K562 (cell line): ENCODE data around the gene MFN1. TPM values are rescaled to one million over a fixed set of nuclear protein-coding genes. Genes with fewer than 3 reads are reported as not detected.

Experiments
- ATAC-seq: fragments of 200-7000 bp; cut with Tn5 transposase; 3 replicates; pipeline ENCODE4 v1.9.1; 2020; ENCODE audit warnings: moderate library complexity
- BruUV-seq: library from RNA; stranded (reverse); fragments of 400-500 nt; replicated peaks from 2 replicates; lab custom pipeline; 2021; lab: Mats Ljungman, UMichigan
- CTCF ChIA-PET: fragments of 300-600 bp; formaldehyde crosslinking; extraction: SDS; loops from one replicate; lab custom pipeline; 2021; ENCODE audit warnings: low intra/inter-chr PET ratio; lab: Yijun Ruan, JAX
- POLR2A ChIA-PET: fragments of 300-600, 350-650 bp; sonication (Branson Sonifier 250); formaldehyde crosslinking; extraction: SDS; loops from one replicate; lab custom pipeline; 2021; ENCODE audit warnings: antibody characterized with exemption, inconsistent platforms; lab: Yijun Ruan, JAX
- DNase-seq, 4 experiments: peaks; one replicate each; pipeline versions ENCODE4 v3.0.0 to v3.0.0-alpha.2; 2011 to 2018; ENCODE audit warnings: low spot score in 3 of 4, mixed read lengths in 3 of 4; ENCODE audit errors: extremely low read depth in 1 of 4
- FAIRE-seq: peaks from 2 replicates; lab custom pipeline; 2011; peaks lifted over from hg19 to GRCh38; lab: Jason Lieb, UNC
- H2AFZ ChIP-seq: 2 replicates; pipeline ENCODE4 v1.6.0; 2011; ENCODE audit warnings: low read depth, low read length, control low read depth, inconsistent platforms
- H3K27ac ChIP-seq: fragments of 200-600 bp; 3 replicates; pipeline ENCODE4 v1.8.0; 2011; ENCODE audit warnings: low read depth, mild to moderate bottlenecking, control low read depth, inconsistent platforms, low read length, moderate library complexity, mixed read lengths; ENCODE audit errors: extremely low read depth
- H3K27me3 ChIP-seq, 2 experiments: fragments of 300-600 bp in 1 of 2; 2 replicates in 1 of 2; 3 replicates in 1 of 2; pipeline versions ENCODE4 v1.6.0 to v1.8.0; 2011; ENCODE audit warnings: inconsistent platforms in 2 of 2, low read length in 2 of 2, mild to moderate bottlenecking in 1 of 2, mixed read lengths in 1 of 2, moderate library complexity in 1 of 2; ENCODE audit not compliant: control insufficient read depth in 2 of 2, insufficient read depth in 2 of 2
- H3K36me3 ChIP-seq: fragments of 300-600 bp; 3 replicates; pipeline ENCODE4 v1.8.0; 2011; ENCODE audit warnings: mild to moderate bottlenecking, low read length, inconsistent platforms; ENCODE audit not compliant: control insufficient read depth, insufficient read depth
- H3K4me1 ChIP-seq, 2 experiments: fragments of 200-600 bp in 1 of 2; replicated peaks in 1 of 2; 2 replicates in 1 of 2; 3 replicates in 1 of 2; pipeline versions ENCODE4 v1.5.1 to v1.8.0; 2011; ENCODE audit warnings: inconsistent platforms in 2 of 2, low read length in 2 of 2, mild to moderate bottlenecking in 1 of 2, mixed read lengths in 1 of 2, moderate library complexity in 1 of 2; ENCODE audit not compliant: control insufficient read depth in 2 of 2, insufficient read depth in 2 of 2
- H3K4me2 ChIP-seq: 2 replicates; pipeline ENCODE4 v1.6.1; 2011; ENCODE audit warnings: low read length, control low read depth, inconsistent platforms, mixed read lengths; ENCODE audit not compliant: insufficient read depth
- H3K4me3 ChIP-seq: fragments of 200-600 bp; sonication (generic), shearing (Covaris generic); 2 replicates; pipeline ENCODE4 v1.5.1; 2016; ENCODE audit warnings: control low read depth, inconsistent platforms
- H3K79me2 ChIP-seq: fragments of 200-600 bp; 3 replicates; pipeline ENCODE4 v1.8.0; 2011; ENCODE audit warnings: low read length, inconsistent platforms; ENCODE audit not compliant: control insufficient read depth, insufficient read depth
- H3K9ac ChIP-seq, 2 experiments: 2 replicates each; pipeline versions ENCODE4 v1.6.0 to v1.6.1; 2011; ENCODE audit warnings: low read depth in 2 of 2, low read length in 2 of 2, control low read depth in 1 of 2, inconsistent platforms in 1 of 2, mild to moderate bottlenecking in 1 of 2, mixed read lengths in 1 of 2; ENCODE audit not compliant: insufficient read depth in 1 of 2
- H3K9me1 ChIP-seq: one replicate; pipeline ENCODE4 v1.6.0; 2011; ENCODE audit warnings: inconsistent platforms, mild to moderate bottlenecking, low read length, moderate library complexity; ENCODE audit not compliant: control insufficient read depth, insufficient read depth
- H3K9me3 ChIP-seq: replicated peaks from 2 replicates; pipeline ENCODE4 v1.5.1; 2011; ENCODE audit warnings: low read depth, low read length, inconsistent platforms; ENCODE audit not compliant: control insufficient read depth, insufficient read depth
- H4K20me1 ChIP-seq: replicated peaks from 2 replicates; pipeline ENCODE4 v1.6.1; 2011; ENCODE audit warnings: low read length, inconsistent platforms, mixed read lengths; ENCODE audit not compliant: control insufficient read depth, insufficient read depth
- C11orf30 ChIP-seq: fragments of 450-650 bp; IDR thresholded peaks from 2 replicates; pipeline ENCODE4 v1.6.1; 2016; ENCODE audit warnings: low read depth, mild to moderate bottlenecking
- FOXJ2 ChIP-seq: fragments of 200-800 bp; sonication (Bioruptor generic); IDR thresholded peaks from 2 replicates; pipeline ENCODE4 v1.6.1; 2016; ENCODE audit warnings: missing genetic modification characterization, missing compliant biosample characterization
- L3MBTL2 ChIP-seq: fragments of 450-650 bp; IDR thresholded peaks from 2 replicates; pipeline ENCODE4 v1.6.1; 2016; ENCODE audit warnings: mild to moderate bottlenecking, moderate library complexity
- MAFF ChIP-seq: IDR thresholded peaks from 2 replicates; pipeline ENCODE4 v1.6.1; 2012; ENCODE audit warnings: low read length, improper control_type of control experiment
- MAFG ChIP-seq: fragments of 450-650 bp; conservative IDR thresholded peaks from 2 replicates; pipeline ENCODE4 v1.6.1; 2016; ENCODE audit warnings: missing genetic modification characterization, missing compliant biosample characterization
- RBFOX2 ChIP-seq: fragments of 200-400 bp; formaldehyde crosslinking; IDR thresholded peaks from 2 replicates; pipeline ENCODE4 v1.6.1; 2017; ENCODE audit warnings: low read depth, mild to moderate bottlenecking, low read length, moderate library complexity
- RFX1 ChIP-seq: fragments of 450-650 bp; IDR thresholded peaks from 2 replicates; pipeline ENCODE4 v1.6.1; 2016; ENCODE audit warnings: mild to moderate bottlenecking, moderate library complexity
- ZNF316 ChIP-seq: fragments of 450-650 bp; IDR thresholded peaks from 2 replicates; pipeline ENCODE4 v1.6.1; 2016
- WGBS: fragments of 100-300 bp; shearing (Covaris generic); methylation state at CpG from one replicate; pipeline ENCODE4 v1.1.6; 2016; ENCODE audit warnings: low coverage, mixed read lengths; ENCODE audit not compliant: insufficient coverage; ENCODE audit errors: missing lambda C conversion rate; 5-methylcytosine and 5-hydroxymethylcytosine counted together
- in situ Hi-C: fragments of 300-500 bp; cut with MboI; formaldehyde crosslinking; loops from 4 replicates; pipeline ENCODE4 v1.15.0; 2018; ENCODE audit warnings: inconsistent platforms, mixed read lengths
- intact Hi-C: fragments of 100-400 bp; cut with micrococcal nuclease; formaldehyde crosslinking; loops from 2 replicates; pipeline ENCODE4 v1.14.2; 2022
- polyA plus RNA-seq, 8 experiments: library from polyadenylated mRNA; depleted of rRNA in 4 of 8; stranded (reverse) in 5 of 8; unstranded in 3 of 8; fragments of >200 nt; fragmentation: Nextera tagmentation in 2 of 8; fragmentation: Illumina TruSeq in 1 of 8; extraction: Ambion mirVana in 2 of 8; extraction: Trizol in 1 of 8; gene quantifications; 2 replicates each; pipeline versions ENCODE4 v1.2.1 to v1.2.3, GENCODE V29; 2011 to 2014; ENCODE audit warnings: inconsistent platforms in 1 of 8, missing spikeins in 1 of 8
- total RNA-seq, 7 experiments: library from RNA; depleted of rRNA in 6 of 7; stranded (reverse); fragments of >200 nt in 6 of 7; fragmentation: Illumina TruSeq in 2 of 7; extraction: Trizol in 2 of 7; gene quantifications; 2 replicates each; pipeline versions ENCODE4 v1.2.1 to v1.2.3, GENCODE V29; 2011 to 2021; ENCODE audit warnings: low replicate concordance in 1 of 7
- TF ChIP-seq, protein P1 (sequence below), 2 experiments: fragments of 450-650 bp; IDR thresholded peaks; 2 replicates each; pipeline ENCODE4 v1.6.1; 2016
- TF ChIP-seq, protein P2 (sequence below): fragments of 200-800 bp; sonication (Bioruptor generic); IDR thresholded peaks from 2 replicates; pipeline ENCODE4 v1.6.1; 2016; ENCODE audit warnings: missing genetic modification characterization, missing compliant biosample characterization

The MFN1 gene
- total and polyA plus RNA-seq, 9 of the 15 experiments (the other 6 are each of a cell fraction or from before 2014, with no cell fraction given) = 10.5 to 42.7 (median 22.6) TPM

DNA sequence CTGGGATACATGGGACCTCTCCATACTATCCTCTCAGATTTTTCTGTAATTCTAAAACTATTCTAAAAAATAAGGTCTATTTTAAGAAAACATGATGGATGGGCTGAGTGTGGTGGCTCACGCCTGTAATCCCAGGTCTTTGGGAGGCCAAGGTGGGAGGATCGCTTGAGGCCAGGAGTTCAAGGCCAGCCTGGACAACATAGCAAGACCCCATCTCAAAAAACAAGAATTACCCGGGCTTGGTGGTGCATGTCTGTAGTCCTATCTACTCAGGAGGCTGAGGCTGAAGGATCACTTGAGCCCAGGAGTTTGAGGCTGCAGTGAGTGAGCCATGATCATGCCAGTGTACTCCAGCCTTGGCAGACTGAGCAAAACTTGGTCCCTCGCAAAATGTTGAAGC, 15.3 kb upstream of the MFN1 start (continued):
- no peak for TF ChIP-seq MAFG (tag)

DNA sequence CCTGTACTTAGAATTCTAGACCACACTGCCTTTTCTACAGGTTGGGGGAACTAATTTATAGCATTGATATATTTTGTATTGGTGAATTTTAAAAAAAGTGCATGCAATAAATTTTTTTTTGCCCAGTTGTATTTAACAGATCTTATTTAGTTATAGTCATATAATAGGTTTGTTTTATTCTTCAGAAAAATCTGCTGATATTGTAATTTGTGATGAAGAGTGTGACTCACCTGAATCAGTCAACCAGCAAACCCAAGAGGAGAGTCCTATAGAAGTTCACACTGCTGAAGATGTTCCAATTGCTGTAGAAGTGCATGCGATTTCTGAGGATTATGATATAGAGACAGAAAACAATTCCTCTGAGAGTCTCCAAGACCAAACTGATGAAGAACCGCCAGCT, 14.4 kb upstream of the MFN1 start:
- Histone ChIP-seq H3K27ac (no peak overlapping the region), H4K20me1 (no peaks in the 10 kb centered on the region), H3K4me3 (no peak overlapping the region), H3K4me2 (no peak overlapping the region), H3K9ac (no peak overlapping the region), H2AFZ (no peak overlapping the region), H3K4me1 (no peaks in the 10 kb centered on the region), H3K9me3 (no peaks in the 10 kb centered on the region), H3K9me1 (no peaks in the 10 kb centered on the region), H3K79me2 (peaks cover 31% of the 10 kb centered on the region), H3K27me3 (no peaks in the 10 kb centered on the region), H3K36me3 (peaks cover 86% of the 10 kb centered on the region)
- FAIRE-seq (no peak), ATAC-seq (no peak), DNase-seq (no peak)
- intact Hi-C loops (no loop called here), in situ Hi-C loops (no loop called here)
- 96% methylated on average over 2 of the region's 2 CpGs for WGBS
- ChIA-PET POLR2A (interaction anchor here (1.7 kb wide), 1 partner anchor 230 kb away, joined by 4 read pairs; the partner anchor contains the start of gene ACTL6A), CTCF (no interaction called here)
- no TSS peak for BruUV-seq
- TF ChIP-seq, protein P1, sequence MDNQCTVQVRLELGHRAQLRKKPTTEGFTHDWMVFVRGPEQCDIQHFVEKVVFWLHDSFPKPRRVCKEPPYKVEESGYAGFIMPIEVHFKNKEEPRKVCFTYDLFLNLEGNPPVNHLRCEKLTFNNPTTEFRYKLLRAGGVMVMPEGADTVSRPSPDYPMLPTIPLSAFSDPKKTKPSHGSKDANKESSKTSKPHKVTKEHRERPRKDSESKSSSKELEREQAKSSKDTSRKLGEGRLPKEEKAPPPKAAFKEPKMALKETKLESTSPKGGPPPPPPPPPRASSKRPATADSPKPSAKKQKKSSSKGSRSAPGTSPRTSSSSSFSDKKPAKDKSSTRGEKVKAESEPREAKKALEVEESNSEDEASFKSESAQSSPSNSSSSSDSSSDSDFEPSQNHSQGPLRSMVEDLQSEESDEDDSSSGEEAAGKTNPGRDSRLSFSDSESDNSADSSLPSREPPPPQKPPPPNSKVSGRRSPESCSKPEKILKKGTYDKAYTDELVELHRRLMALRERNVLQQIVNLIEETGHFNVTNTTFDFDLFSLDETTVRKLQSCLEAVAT (IDR thresholded peaks at IDR 0.05) = no peak
- TF ChIP-seq C11orf30 = peak; percentile 56
- no peak for TF ChIP-seq FOXJ2 (tag)
- no peak for TF ChIP-seq RFX1
- peak; percentile 15; the same call in 1 of the 2 replicates for TF ChIP-seq MAFF
- TF ChIP-seq L3MBTL2 = no peak
- 0 out of 2 replicates have a peak, but pooled peaks have one; percentile 0 for TF ChIP-seq RBFOX2
- peak; percentile 71 for TF ChIP-seq ZNF316
- peak; percentile 42; the same call in 1 of the 2 replicates for TF ChIP-seq MAFG (tag)
- TF ChIP-seq, protein P2, sequence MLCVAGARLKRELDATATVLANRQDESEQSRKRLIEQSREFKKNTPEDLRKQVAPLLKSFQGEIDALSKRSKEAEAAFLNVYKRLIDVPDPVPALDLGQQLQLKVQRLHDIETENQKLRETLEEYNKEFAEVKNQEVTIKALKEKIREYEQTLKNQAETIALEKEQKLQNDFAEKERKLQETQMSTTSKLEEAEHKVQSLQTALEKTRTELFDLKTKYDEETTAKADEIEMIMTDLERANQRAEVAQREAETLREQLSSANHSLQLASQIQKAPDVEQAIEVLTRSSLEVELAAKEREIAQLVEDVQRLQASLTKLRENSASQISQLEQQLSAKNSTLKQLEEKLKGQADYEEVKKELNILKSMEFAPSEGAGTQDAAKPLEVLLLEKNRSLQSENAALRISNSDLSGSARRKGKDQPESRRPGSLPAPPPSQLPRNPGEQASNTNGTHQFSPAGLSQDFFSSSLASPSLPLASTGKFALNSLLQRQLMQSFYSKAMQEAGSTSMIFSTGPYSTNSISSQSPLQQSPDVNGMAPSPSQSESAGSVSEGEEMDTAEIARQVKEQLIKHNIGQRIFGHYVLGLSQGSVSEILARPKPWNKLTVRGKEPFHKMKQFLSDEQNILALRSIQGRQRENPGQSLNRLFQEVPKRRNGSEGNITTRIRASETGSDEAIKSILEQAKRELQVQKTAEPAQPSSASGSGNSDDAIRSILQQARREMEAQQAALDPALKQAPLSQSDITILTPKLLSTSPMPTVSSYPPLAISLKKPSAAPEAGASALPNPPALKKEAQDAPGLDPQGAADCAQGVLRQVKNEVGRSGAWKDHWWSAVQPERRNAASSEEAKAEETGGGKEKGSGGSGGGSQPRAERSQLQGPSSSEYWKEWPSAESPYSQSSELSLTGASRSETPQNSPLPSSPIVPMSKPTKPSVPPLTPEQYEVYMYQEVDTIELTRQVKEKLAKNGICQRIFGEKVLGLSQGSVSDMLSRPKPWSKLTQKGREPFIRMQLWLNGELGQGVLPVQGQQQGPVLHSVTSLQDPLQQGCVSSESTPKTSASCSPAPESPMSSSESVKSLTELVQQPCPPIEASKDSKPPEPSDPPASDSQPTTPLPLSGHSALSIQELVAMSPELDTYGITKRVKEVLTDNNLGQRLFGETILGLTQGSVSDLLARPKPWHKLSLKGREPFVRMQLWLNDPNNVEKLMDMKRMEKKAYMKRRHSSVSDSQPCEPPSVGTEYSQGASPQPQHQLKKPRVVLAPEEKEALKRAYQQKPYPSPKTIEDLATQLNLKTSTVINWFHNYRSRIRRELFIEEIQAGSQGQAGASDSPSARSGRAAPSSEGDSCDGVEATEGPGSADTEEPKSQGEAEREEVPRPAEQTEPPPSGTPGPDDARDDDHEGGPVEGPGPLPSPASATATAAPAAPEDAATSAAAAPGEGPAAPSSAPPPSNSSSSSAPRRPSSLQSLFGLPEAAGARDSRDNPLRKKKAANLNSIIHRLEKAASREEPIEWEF = no peak
